ENCODE data around the gene ZNF701.
"Not testable (repeated sequence)": the region's sequence is repeated elsewhere in the genome, so short reads cannot be mapped to it uniquely, and the experiment has no call there.

ZNF701 gene

DNA sequence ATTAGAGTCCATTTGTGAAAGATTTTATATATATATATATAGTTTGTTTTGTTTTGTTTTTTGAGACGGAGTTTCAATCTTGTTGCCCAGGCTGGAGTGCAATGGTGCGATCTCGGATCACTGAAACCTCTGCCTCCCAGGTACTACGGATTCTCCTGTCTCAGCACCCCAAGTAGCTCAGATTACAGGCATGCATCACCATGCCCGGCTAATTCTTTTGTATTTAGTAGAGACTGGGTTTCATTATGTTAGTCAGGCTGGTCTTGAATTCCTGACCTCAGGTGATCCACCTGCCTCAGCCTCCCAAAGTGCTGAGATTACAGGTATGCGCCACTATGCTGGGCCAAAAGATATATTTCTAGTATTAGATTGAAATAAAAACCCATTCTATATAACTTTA, 4.0 kb upstream of the ZNF701 start:
- no peak for DNase-seq (ENCODE audit: low read depth in 2 of 2)

DNA sequence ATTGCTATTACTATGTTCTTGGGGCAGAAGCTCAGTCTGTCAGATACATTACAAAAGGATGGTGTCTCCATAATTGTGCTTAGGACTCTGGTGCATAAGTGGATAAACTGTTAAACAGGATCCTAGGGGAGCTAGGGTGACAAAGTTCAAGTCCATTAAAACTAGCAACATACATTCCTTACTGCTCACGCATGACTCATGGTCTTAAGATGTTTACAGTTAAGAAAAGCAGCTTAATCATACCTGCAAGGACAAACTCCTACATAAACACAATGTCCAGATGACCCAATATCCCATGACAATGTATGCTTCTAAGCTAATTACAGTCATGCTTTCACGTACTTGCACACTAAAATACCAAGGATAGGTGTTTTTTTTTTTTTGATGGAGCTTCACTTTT, 3.5 kb upstream of the ZNF701 start:
- DNase-seq (ENCODE audit: low read depth in 2 of 2): no peak

DNA sequence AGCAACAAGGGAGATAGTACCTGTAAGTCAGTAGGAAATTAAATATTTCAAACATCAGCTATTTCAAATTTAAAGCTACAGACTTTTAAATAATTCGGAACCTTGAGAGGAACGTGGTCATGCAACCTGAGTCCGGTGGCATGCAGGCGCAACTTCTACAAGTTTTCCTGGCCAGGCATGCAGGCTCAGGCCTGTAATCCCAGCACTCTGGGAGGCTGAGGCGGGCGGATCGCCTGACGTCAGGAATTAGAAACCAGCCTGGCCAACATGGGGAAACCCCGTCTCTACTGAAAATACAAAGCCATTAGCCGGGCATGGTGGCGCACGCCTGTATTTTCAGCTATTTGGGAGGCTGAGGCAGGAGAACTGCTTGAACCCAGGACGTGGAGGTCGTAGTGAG, 2.2 kb upstream of the ZNF701 start:
- DNase-seq (ENCODE audit: low read depth in 2 of 2): no peak

GRCh38 chr19:52569638-52569999, 468 bp upstream of the ZNF701 start:
- DNase-seq (ENCODE audit: low read depth in 2 of 2): not testable (repeated sequence)

DNA sequence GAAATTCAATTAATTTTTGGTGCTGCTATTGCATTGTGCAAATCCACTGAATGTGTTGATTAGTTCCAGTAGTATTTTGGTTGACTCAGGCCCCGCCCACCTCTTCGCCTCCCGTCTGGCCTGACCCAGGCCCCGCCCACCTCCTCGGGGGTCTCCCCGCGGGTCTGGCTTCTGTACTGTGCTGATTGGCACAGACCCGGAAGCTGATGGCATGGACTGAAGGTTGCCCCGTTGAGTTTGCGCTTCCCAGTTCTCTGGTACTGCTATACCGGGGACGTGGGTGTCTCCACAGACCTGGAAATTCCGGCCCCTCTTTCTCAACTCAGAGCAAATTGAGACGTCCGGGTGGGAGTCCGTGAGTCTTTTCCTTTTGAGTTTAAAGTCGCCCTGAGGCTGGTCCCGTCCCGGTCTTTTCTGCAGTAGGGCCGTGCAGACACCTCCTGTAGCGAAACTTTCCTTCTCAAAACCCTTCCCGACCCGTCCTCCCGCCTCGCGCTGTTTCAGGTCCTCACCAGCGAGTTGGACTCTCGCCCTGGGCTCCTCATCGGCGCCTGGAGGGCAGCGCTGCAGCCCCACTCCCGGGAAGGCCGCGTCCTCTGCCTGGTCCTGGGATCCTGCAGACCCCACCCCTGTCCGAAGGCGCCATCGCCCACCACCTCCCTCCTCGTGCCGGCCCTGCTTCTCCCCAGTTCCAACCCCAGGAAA, 14.8 kb downstream of the ZNF701 start:
- no peak for DNase-seq (ENCODE audit: low read depth in 2 of 2)

DNA sequence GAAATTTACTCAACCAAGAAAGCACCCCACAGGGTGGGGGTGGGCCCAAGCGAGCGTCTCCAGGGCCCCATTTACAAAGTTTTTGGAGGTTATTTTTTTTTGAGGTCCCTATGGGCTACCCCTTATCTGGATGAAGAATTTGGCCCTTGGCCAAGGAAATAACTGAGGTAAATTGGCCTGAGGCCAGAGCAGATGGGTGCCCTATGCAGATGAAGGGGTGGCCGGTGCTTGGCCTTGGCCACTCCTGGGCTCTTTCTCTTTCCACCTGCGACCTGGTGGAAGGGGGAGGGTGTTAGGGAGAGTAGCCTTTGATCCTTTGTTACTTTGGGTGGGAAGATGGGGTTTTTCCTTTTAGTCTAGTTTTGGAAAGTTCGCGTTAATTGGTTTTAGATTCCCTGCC, 15.5 kb downstream of the ZNF701 start:
- no peak for DNase-seq (ENCODE audit: low read depth in 2 of 2)

DNA sequence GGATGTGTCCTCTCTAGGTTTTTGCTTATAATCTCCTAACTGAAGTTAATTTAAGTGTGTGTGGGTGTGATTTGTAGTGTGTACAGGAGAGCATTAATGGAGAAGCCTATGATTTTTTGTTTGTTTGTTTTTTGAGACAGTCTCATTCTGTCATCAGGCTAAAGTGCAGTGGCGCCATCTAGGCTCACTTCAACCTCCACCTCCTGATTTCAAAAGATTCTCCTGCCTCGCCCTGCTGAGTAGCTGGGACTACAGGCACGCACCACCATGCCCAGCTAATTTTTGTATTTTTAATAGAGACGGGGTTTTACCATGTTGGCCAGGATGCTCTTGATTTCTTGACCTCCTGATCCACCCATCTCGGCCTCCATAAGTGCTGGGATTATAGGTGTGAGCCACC, 20.6 kb downstream of the ZNF701 start:
- no peak for DNase-seq (ENCODE audit: low read depth in 2 of 2)

GRCh38 chr19:52592301-52592700, 22.2 kb downstream of the ZNF701 start:
- no peak for DNase-seq (ENCODE audit: low read depth in 2 of 2)

DNA sequence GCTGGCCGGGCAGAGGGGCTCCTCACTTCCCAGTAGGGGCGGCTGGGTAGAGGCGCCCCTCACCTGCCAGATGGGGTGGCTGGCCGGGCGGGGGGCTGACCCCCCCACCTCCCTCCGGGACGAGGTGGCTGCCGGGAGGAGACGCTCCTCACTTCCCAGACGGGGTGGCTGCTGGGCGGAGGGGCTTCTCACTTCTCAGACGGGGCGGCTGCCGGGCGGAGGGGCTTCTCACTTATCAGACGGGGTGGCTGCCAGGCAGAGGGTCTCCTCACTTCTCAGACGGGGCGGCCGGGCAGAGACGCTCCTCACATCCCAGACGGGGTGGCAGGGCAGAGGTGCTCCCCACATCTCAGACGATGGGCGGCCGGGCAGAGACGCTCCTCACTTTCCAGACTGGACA, 23.4 kb downstream of the ZNF701 start:
- not testable (repeated sequence) for DNase-seq (ENCODE audit: low read depth in 2 of 2)

GRCh38 chr19:52599241-52599640, 29.2 kb downstream of the ZNF701 start:
- DNase-seq (ENCODE audit: low read depth in 2 of 2): no peak

DNA sequence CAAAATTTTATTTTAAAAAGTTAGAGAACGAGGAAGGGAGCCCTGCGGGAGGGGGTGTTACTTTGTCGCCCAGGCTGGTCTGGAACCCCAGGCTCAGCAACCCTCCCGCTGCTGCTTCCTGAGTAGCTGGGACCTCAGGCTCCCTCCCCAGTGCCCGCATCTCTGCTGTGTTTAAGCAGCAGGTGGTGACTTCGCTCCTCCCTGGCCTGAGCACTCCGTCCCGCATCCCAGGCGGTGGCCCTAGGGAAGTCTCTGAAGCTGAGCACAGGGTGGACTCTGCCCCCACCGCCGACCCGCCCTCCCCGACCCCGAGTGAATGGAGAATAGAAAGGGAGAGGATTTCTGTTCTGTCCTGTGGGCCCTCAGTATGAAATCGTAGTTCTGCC, 30.5 kb downstream of the ZNF701 start:
- DNase-seq (ENCODE audit: low read depth in 2 of 2): no peak

DNA sequence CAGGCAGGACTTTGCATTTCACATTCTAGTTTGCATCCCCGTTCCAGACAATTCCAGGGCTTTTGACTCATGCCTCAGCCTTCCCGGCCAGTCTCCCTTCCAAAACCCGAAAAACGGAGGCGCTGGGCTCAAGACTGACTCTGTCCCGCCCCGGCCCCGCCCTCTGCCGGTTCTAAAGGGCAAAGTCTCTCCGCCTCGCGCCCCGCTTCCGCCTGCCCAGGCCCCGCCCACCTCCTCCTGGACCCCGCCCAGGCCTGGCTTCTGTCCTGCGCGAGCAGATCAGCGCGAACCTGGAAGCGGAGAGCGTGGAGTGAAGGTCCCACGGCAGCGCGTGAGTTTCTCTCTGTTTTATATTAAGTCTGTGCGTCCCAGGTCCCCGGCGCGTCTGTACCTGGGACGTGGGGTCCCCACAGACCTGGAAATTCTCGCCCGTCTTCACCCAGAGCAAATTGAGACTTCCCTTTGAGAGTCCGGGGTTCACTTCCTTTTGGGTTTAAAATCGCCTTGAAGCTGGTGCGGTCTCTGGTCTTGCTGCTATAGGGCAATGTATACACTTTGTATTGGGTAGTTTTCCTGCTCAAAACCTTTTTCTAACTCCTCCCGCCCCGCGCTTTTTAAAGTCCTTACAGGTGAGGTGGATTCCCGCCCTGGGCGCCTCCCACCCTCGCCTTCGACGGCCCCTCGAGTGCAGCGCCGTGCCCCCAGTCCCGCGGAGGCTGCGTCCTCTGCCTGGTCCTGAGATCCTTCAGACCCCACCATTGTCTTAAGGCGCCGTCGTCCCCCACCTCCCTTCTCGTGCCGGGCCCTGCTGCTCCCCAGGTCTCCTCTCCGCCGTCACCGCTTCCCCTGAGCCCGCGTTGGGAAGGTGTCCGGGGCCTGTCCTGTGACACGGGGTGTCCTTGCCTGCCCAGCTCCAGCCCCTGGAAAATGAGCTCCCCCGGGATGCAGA, 31.2 kb downstream of the ZNF701 start:
- peak; percentile 84 to 91 for DNase-seq (ENCODE audit: low read depth in 2 of 2)

GRCh38 chr19:52601974-52602366, 31.9 kb downstream of the ZNF701 start:
- not testable (repeated sequence) for DNase-seq (ENCODE audit: low read depth in 2 of 2)

- DNase-seq (ENCODE audit: low read depth in 2 of 2): no peak
Measured at GRCh38 chr19:52602941-52603340, 32.9 kb downstream of the ZNF701 start.

DNA sequence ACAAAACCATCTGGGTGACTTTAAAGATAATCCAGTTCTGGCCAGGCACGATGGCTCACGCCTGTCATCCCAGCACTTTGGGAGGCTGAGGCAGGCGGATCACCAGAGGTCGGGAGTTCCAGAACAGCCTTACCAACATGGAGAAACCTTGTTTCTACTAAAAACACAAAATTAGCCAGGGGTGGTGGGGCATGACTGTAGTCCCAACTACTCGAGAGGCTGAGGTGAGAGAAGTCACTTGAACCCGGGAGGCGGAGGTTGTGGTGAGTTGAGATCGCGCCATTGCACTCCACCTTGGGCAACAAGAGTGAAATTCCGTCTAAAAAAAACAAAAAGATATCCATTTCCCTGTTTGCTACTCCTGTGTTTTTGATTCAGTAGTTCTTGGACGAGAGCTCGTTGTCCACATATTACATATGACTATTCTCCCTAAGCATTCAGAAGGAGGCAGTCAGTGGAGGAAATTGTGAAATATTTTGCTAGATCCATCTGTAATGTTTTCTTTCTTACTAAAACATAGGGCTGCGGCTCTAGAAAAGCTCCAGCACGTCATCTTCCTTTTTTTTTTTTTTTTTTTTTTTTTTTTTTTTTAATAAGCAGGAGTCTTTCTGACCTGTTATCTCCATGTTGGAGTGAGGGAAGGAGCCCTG, 33.6 kb downstream of the ZNF701 start:
- no peak for DNase-seq (ENCODE audit: low read depth in 2 of 2)

DNA sequence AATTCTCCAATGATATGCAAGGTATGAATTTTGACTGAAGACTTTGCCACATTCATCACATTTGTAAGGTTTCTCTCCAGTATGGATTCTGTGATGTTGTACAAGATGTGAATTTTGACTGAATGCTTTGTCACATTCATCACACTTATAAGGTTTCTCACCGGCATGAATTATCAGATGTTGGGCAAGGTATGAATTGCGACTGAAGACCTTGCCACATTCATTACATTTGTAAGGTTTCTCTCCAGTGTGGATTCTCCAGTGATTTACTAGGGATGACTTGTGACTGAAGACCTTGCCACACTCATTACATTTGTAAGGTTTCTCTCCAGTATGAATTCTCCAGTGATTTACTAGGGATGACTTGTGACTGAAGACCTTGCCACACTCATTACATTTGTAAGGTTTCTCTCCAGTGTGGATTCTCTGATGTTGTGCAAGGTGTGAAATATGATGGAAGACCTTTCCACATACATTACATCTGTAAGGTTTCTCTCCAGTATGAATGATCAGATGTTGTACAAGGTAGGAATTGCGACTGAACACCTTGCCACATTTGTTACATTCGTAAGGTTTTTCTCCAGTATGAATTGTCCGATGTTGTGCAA, 43.3 kb downstream of the ZNF701 start:
- DNase-seq (ENCODE audit: low read depth in 2 of 2): no peak

- DNase-seq (ENCODE audit: low read depth in 2 of 2): no peak
Measured at GRCh38 chr19:52621376-52621775, 51.3 kb downstream of the ZNF701 start.

DNA sequence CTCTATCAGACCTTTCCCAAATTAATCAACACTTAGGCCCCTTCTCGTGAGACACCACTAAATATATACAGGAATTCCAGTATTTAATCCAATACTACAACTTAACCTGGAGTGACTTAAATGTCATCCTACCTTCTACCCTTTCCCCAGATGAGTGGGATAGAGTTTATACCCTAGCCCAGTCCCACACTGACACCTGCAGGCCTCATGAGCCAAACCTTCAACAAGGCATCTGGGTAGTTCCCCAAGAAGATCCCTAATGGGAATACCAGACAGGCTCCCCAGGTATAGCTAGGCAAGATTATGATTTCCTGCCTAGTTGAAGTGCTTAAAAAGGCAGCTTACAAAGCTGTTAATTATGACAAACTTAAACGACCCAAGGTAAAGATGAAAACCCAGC, 52.2 kb downstream of the ZNF701 start:
- no peak for DNase-seq (ENCODE audit: low read depth in 2 of 2)

DNA sequence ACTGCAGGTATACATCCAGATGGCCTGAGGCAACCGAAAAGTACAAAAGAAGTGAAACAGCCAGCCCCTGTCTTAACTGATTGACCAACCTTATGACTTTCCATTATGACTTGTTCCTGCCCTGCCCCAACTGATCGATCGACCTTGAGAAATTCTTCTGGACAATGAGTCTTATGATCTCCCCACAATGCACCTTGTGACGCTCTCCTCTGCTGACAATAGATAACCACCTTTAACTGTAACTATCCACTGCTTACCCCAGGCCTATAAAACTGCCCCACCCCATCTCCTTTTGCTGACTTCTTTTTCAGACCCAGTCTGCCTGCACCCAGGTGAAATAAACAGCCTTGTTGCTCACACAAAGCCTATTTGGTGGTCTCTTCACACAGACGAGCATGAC, 56.8 kb downstream of the ZNF701 start:
- DNase-seq (ENCODE audit: low read depth in 2 of 2): no peak

- DNase-seq (ENCODE audit: low read depth in 2 of 2): not testable (repeated sequence)
Measured at GRCh38 chr19:52627441-52627840, 57.4 kb downstream of the ZNF701 start.

GRCh38 chr19:52635786-52636570, 65.9 kb downstream of the ZNF701 start:
- no peak for DNase-seq (ENCODE audit: low read depth in 2 of 2)
